Mesodermal cell (in vitro differentiated cells): ENCODE measurements around the gene TMEM244.
"Not testable (repeated sequence)": the region's sequence is repeated elsewhere in the genome, so short reads cannot be mapped to it uniquely, and the experiment has no call there.

Experiments
- H3K27ac ChIP-seq: 2 replicates; pipeline ENCODE4 v1.7.0; 2013; ENCODE audit warnings: mild to moderate bottlenecking, low read depth, low read length, moderate library complexity; ENCODE audit not compliant: severe bottlenecking
- H3K36me3 ChIP-seq: 2 replicates; pipeline ENCODE4 v1.7.1; 2013; ENCODE audit warnings: mild to moderate bottlenecking, low read length, moderate library complexity; ENCODE audit not compliant: control insufficient read depth, insufficient read depth
- H3K4me1 ChIP-seq: one replicate; pipeline ENCODE4 v1.7.1; 2013; ENCODE audit warnings: mild to moderate bottlenecking, low read length; ENCODE audit not compliant: insufficient read depth, control insufficient read depth, poor library complexity, severe bottlenecking
- H3K4me3 ChIP-seq: 2 replicates; pipeline ENCODE4 v1.7.0; 2013; ENCODE audit warnings: low read length, control low read depth, mild to moderate bottlenecking; ENCODE audit not compliant: insufficient read depth, poor library complexity, severe bottlenecking; ENCODE audit errors: extremely low read depth
- H3K9me3 ChIP-seq: 2 replicates; pipeline ENCODE4 v1.7.1; 2013; ENCODE audit warnings: mild to moderate bottlenecking, low read length, moderate library complexity; ENCODE audit not compliant: control insufficient read depth
- WGBS, 2 experiments: methylation state at CpG; one replicate each; pipeline ENCODE4 v1.1.5; 2013; ENCODE audit warnings: missing lambda C conversion rate in 2 of 2; ENCODE audit not compliant: insufficient coverage in 2 of 2; 5-methylcytosine and 5-hydroxymethylcytosine counted together

The TMEM244 gene

DNA sequence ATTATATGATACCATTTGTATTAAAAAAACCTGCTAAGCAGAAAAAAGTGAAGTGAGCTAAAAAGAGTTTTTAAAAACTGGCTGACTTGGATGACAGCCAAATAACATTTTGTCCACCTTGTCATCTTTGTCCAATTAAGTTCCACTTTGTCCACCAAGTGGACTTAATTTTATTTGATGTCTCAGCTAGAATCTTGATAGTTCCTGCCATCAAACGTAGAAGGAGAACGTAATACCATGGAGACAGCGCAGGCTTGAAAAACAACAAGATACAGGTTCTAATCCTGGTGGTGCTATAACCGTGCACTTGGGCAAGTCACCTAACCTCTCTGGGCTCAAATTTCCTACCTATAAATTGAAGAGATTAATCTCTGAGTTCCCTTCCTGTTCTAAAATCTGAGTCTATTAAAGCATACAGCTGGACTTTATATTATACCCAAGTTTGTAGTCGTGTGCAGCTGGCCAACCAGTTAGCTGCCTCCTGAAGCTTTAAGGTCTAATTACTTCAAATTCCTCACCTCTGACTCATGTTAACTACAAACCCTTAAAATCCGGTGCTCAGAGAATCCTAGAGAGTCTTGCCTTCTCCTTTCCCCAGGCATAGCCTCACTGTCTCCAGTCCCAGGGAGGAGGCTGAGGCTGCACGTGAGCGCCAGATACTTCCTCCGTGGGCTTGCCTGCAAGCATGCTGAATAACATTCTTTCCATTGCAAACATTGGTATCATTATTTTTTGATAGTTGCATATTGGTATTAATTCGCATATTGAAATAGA is 16.8 kb downstream of the TMEM244 start:
- Histone ChIP-seq H3K36me3 (no peaks in the 10 kb centered on the region), H3K4me1 (peaks cover 10% of the 10 kb centered on the region), H3K9me3 (no peaks in the 10 kb centered on the region), H3K4me3 (no peak overlapping the region), H3K27ac (peak overlapping the region; percentile 75)
- 54 to 61% methylated on average over 6 to 8 of the region's 10 CpGs for WGBS, 2 experiments

- Histone ChIP-seq H3K27ac (no peak overlapping the region), H3K36me3 (no peaks in the 10 kb centered on the region), H3K4me1 (peaks cover 10% of the 10 kb centered on the region), H3K9me3 (no peaks in the 10 kb centered on the region), H3K4me3 (no peak overlapping the region)
- 100% methylated on average over 1 of the region's 5 CpGs for WGBS, 2 experiments
Observed at GRCh38 chr6:129843573-129843972, 17.5 kb downstream of the TMEM244 start.

GRCh38 chr6:129842881-129843409 is 18.2 kb downstream of the TMEM244 start:
- H3K36me3 ChIP-seq = no peaks in the 10 kb centered on the region
- no peak overlapping the region for H3K27ac ChIP-seq
- no peak overlapping the region for H3K4me3 ChIP-seq
- no peaks in the 10 kb centered on the region for H3K9me3 ChIP-seq
- peaks cover 10% of the 10 kb centered on the region for H3K4me1 ChIP-seq

DNA sequence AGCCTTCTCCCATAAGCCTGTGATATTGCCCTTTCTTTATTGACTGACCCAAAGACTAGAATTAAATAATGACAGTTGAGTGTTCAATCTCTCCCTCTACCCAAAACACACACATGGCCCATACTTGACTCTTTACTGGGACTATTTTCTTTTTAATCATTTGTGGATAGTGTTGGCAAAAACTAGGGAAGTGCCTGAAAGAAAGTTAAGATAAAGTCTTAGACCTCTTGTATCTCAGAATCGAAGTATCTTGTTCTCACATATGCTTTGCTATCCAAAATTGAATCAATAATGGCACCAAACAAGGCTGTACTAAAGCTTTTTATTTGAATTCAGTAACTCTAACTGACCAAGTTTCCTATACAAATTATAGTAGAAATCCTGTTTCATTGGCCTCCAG is 19.0 kb downstream of the TMEM244 start:
- Histone ChIP-seq H3K27ac (no peak overlapping the region), H3K4me1 (peaks cover 10% of the 10 kb centered on the region), H3K4me3 (no peak overlapping the region), H3K9me3 (no peaks in the 10 kb centered on the region), H3K36me3 (no peaks in the 10 kb centered on the region)
- WGBS, 2 experiments = 63% methylated on average over 1 of the region's 1 CpG; no CpG with 5 or more reads in 1 of the 2 experiments

- not testable (repeated sequence) for H3K36me3 ChIP-seq, H3K4me3 ChIP-seq, H3K4me1 ChIP-seq, H3K27ac ChIP-seq, H3K9me3 ChIP-seq
- WGBS, 2 experiments = no CpG with 5 or more reads among the region's 1 CpG
Observed at GRCh38 chr6:129839562-129839961, 21.6 kb downstream of the TMEM244 start.

- Histone ChIP-seq H3K4me1 (no peaks in the 10 kb centered on the region), H3K27ac (no peak overlapping the region), H3K4me3 (no peak overlapping the region), H3K9me3 (no peaks in the 10 kb centered on the region), H3K36me3 (no peaks in the 10 kb centered on the region)
- 78 to 80% methylated on average over 7 to 11 of the region's 11 CpGs for WGBS, 2 experiments
Observed at GRCh38 chr6:129835691-129836090, 25.4 kb downstream of the TMEM244 start.

DNA sequence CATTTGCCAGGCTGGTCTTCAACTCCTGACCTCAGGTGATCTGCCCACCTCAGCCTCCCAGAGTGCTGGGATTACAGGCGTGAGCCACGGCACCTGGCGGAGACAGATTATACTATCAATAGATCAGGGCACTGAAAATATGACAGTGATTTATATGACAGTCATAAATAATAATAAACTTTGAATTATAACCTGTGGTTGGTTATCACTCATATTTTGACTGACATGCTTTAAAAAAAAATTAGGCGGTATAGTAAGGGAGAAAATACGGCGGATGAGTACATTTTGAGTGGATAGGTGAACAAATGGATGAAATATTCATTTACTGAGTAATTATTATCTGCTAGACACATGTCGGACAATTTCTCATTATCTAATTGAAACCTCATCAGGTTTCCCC is 28.8 kb downstream of the TMEM244 start:
- no peak overlapping the region for H3K4me3 ChIP-seq
- H3K4me1 ChIP-seq = no peaks in the 10 kb centered on the region
- H3K9me3 ChIP-seq = no peaks in the 10 kb centered on the region
- H3K27ac ChIP-seq = no peak overlapping the region
- H3K36me3 ChIP-seq = no peaks in the 10 kb centered on the region
- WGBS, 2 experiments = no CpG with 5 or more reads among the region's 7 CpGs

GRCh38 chr6:129828229-129828628 is 32.9 kb downstream of the TMEM244 start:
- H3K4me3 ChIP-seq = no peak overlapping the region
- no peaks in the 10 kb centered on the region for H3K36me3 ChIP-seq
- no peaks in the 10 kb centered on the region for H3K9me3 ChIP-seq
- WGBS, 2 experiments = no CpG with 5 or more reads among the region's 3 CpGs
- H3K27ac ChIP-seq = no peak overlapping the region
- no peaks in the 10 kb centered on the region for H3K4me1 ChIP-seq

DNA sequence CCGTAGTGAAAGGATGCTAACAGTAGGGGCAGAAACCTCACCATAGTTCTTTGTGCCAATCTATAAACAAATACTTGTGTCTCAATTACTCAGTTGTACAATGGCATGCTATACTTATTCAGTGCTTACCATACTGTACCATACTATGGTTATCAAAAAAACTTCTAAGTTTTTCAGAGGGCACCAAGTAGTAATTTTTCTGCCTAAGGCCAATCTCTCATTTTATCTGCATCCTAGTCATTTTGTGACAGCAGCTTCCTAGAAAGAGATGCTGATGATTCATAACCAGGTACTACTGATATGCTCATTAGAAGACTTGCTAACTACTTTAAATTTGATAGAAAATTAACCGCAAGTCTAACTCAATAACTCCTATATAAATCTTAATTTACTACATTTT is 42.9 kb downstream of the TMEM244 start:
- 67% methylated on average over 1 of the region's 2 CpGs; no CpG with 5 or more reads in 1 of the 2 experiments for WGBS, 2 experiments

GRCh38 chr6:129817821-129818220 is 43.3 kb downstream of the TMEM244 start:
- Histone ChIP-seq H3K4me1 (no peaks in the 10 kb centered on the region), H3K9me3 (no peaks in the 10 kb centered on the region), H3K4me3 (no peak overlapping the region), H3K27ac (no peak overlapping the region), H3K36me3 (no peaks in the 10 kb centered on the region)
- no CpG with 5 or more reads among the region's 1 CpG for WGBS, 2 experiments

More for the DNA sequence above, 42.9 kb downstream of the TMEM244 start:
- H3K4me1 ChIP-seq = no peaks in the 10 kb centered on the region
- no peaks in the 10 kb centered on the region for H3K9me3 ChIP-seq
- H3K4me3 ChIP-seq = no peak overlapping the region
- no peak overlapping the region for H3K27ac ChIP-seq
- no peaks in the 10 kb centered on the region for H3K36me3 ChIP-seq

DNA sequence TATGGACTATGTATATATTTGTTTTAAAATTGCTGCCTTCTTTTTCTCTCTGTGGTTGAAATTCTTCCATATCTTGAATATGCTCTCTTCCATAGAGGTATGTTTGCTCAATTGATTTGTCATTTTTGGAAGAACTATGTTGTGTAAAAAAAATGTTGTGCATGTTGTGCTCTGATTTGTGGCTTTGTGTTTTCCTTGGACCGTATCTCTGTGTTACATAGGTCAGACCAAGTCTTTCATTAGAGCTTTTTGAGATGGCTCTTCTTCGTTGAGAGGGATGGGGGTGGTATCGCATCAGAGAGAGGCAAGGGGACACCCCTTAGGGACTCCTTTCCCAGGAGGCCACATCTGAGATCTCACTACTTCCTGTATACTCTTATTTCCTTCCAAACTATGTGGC is 43.8 kb downstream of the TMEM244 start:
- Histone ChIP-seq H3K9me3 (no peaks in the 10 kb centered on the region), H3K4me3 (no peak overlapping the region), H3K36me3 (no peaks in the 10 kb centered on the region), H3K27ac (no peak overlapping the region), H3K4me1 (no peaks in the 10 kb centered on the region)
- WGBS, 2 experiments = 100% methylated on average over 1 to 2 of the region's 3 CpGs
